Measurements from ENCODE around the gene COQ8A.

- TF ChIP-seq RXRA (IDR thresholded peaks at IDR 0.05; ENCODE audit: borderline replicate concordance, low read depth) (no peak), CTCF (IDR thresholded peaks at IDR 0.05) (no peak), USF1 (IDR thresholded peaks at IDR 0.05; ENCODE audit: borderline replicate concordance, low read depth) (no peak), GABPA (IDR thresholded peaks at IDR 0.05; ENCODE audit: low read depth) (no peak), MXI1 (IDR thresholded peaks at IDR 0.05; ENCODE audit: low read depth, low read length) (no peak), FOXJ3 (CRISPR knock-in tag; IDR thresholded peaks at IDR 0.05) (no peak)
Measured at GRCh38 chr1:226983247-226983991, 43.3 kb downstream of the COQ8A start.
